Right lobe of liver (tissue), 4 donors: ENCODE data around the gene ADIPOR1.

Experiments used
- POLR2A ChIP-seq: fragments of 450-650 bp; IDR thresholded peaks from one replicate; pipeline ENCODE4 v1.6.1; 2017; ENCODE audit warnings: antibody characterized with exemption, mild to moderate bottlenecking
- TF ChIP-seq, protein P1 (sequence below), 4 donors: fragments of 200-600 bp in 3 of 4; fragments of 450-650 bp in 1 of 4; IDR thresholded peaks; one replicate each; pipeline versions ENCODE4 v1.5.1 to v1.8.0; 2016 to 2022; ENCODE audit warnings: antibody characterized with exemption in 4 of 4, mild to moderate bottlenecking in 2 of 4
- donor health status: DM: no; HTN: no; CAD: no.
- donor health status: DM: no; HTN: no; CAD: no.
- donor health status: DM: no; HTN: yes; CAD: no.

- TF ChIP-seq POLR2A = no peak
- TF ChIP-seq, protein P1, sequence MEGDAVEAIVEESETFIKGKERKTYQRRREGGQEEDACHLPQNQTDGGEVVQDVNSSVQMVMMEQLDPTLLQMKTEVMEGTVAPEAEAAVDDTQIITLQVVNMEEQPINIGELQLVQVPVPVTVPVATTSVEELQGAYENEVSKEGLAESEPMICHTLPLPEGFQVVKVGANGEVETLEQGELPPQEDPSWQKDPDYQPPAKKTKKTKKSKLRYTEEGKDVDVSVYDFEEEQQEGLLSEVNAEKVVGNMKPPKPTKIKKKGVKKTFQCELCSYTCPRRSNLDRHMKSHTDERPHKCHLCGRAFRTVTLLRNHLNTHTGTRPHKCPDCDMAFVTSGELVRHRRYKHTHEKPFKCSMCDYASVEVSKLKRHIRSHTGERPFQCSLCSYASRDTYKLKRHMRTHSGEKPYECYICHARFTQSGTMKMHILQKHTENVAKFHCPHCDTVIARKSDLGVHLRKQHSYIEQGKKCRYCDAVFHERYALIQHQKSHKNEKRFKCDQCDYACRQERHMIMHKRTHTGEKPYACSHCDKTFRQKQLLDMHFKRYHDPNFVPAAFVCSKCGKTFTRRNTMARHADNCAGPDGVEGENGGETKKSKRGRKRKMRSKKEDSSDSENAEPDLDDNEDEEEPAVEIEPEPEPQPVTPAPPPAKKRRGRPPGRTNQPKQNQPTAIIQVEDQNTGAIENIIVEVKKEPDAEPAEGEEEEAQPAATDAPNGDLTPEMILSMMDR (IDR thresholded peaks at IDR 0.05) = no peak
These were observed 43.0 kb downstream of the ADIPOR1 start for GRCh38 chr1:202915146-202915545.
